ENCODE results near the gene STMND1.

STMND1 gene

DNA sequence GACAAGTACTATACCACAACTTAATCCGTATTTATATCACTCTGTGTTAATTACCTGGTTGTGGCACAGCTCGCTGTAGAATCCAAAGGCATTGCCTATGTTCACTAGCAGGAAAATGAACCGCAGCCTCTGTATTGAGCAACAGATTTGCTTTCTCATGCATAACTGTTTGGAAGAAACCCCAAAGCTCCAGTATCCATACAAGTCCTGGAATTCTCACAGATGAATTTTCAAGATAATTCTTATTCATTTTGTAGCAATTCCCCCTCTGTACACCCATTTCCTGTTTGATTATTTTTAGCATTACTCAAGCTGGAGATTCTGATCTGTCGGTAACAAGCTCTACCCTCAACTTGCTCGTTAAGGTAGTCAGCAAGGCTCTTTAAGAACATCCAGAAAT is 63.5 kb downstream of the STMND1 start:
- no peak for DNase-seq (ENCODE audit: low spot score)

DNA sequence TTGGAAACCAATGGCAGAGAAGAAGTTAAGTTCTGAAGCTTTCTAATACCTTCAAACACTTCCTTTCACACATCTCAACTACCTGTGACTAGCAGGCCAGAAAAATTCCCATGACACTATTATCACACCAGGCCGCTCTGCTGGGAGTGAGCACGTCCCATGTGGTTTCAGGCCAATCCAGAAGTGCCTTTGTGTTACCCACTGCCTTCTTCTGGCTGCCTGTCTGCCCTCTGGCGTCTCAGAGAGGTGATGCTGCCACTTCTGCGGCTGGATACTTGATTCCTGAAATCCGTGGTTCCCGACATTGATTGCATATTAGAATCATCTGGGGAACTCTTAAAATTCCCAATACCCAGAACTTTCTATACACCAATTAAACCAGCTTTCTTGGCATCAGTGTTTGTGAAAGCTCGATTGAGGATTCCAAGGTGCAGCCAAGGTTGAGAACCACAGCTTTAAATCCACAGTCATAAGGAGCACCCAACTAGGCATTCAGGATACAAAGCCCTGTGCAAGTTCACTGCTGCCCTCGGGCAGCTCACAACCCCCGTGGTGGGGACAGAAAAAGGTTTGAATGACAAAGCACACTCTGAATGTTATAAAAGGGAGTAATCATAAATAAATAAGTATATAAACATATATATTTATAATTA is 65.6 kb downstream of the STMND1 start:
- DNase-seq (ENCODE audit: low spot score) = peak; percentile 26

DNA sequence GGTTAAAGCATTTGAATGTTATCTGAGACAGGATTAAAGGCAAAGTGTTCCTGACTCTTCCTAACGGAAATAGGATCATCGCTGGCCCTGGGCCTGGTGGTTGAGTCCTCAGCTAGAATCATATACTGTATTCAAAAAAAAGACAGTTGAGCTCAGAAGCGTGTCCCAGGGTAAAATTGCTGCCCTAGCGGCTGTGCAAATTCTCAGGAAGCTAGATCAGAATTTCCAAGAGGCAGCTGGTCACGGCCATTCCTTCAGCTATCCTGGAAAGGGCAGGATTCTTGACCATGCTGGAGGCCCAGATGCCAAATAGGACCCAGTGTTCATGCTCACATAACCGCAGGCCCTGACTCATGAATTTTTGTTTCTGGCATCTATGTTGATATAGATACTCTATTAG is 67.4 kb downstream of the STMND1 start:
- no peak for DNase-seq (ENCODE audit: low spot score)

DNA sequence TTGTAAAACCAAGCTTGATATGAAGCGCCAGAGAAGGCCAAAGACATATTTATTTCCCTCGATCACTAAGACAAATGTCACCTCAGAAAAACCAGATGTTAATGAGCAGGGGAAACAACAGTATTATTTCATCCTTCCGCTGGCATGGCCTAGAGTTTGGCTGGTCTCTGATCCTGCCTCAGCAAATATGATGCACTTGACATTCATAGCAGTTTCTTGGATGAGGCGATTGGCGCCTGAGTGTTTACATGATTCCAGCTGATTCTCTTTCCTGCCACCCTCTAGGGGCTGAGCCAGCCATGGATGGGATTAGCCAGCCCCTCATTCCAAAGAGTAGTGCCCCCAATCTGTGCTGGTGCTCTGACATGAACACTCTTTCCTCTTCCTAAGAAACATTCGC is 67.9 kb downstream of the STMND1 start:
- no peak for DNase-seq (ENCODE audit: low spot score)

DNA sequence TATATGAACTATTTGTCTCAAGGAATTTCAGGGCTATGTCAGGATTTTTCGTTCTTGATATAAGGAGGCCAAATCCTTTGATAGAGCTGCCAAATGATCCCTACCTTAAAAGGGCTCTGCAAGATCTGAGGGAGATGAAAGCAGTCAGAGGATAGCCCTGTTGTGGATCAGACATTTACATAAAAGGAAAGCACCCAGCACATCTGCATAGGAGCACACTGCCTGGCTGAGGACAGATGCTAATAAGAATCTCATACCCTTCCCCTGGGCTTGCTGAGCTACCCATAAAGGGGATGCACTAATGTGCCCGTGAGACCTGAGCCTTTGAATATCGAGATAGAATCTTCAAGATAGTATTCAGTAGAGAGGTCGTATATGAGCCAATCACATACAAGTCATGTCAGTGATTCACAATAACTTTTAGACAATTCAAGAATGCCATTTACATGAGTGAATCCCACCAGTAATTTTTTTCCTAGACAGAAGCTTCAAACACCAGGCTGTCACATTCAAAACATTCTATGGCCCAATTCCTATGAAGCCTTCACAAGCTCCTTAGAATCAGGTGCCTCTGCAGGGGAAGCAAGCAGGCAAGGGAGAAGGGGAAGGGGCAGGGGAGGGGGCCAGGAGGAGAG is 71.1 kb downstream of the STMND1 start:
- no peak for DNase-seq (ENCODE audit: low spot score)

DNA sequence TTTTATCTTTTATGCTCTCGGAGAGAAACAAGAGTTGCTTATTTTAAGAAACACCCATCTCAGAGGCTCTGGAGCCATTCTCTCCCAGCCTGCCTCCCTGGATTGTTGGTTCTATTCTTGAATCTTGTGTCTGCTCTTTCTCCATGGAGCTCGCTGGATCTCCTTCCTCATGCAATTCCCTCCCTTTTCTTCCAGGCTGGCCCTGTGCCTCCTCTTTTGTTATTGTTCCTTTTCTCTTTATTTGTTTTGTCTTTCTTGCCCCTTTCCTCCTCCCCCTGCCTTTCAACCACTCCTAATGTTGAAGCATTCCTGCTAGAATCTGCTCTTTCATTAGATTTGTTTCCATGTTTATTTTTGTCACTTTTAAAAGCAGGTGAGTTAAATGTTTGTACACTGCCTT is 76.5 kb downstream of the STMND1 start:
- no peak for DNase-seq (ENCODE audit: low spot score)

DNA sequence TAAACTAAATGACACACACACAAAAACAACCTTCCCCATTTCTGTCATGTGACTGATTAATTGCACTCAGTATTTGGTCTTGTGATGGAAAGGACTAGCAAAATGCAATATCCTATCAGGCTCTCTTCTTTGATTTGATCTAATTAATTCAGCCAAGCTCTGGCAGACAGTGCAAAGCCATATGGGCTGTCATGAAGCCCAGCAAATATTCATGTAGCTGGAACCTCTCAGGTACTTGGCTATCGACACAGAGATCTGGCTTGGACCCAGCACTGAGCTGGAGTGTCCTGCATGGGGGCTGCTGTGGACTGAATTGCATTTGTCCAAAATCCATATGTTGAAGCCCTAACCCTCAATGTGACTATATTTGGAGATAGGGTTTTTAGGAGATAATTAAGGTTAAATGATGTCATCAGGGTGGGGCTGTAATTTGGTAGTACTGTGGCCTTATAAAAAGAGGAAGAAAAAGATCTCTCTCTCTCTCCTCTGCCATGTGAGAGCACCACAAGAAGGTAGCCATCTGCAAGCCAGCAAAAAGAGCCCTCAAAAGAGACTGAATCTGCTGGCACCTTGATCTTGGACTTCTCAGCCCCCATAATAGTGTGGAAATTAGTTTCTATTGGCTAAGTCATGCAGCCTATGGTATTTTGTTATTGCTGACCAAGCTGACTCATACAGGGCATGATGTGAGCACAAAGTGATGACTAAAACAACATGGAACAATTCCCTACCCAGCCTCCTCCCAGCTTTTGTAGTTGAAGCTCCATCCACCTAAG is 77.1 kb downstream of the STMND1 start:
- DNase-seq (ENCODE audit: low spot score) = no peak

DNA sequence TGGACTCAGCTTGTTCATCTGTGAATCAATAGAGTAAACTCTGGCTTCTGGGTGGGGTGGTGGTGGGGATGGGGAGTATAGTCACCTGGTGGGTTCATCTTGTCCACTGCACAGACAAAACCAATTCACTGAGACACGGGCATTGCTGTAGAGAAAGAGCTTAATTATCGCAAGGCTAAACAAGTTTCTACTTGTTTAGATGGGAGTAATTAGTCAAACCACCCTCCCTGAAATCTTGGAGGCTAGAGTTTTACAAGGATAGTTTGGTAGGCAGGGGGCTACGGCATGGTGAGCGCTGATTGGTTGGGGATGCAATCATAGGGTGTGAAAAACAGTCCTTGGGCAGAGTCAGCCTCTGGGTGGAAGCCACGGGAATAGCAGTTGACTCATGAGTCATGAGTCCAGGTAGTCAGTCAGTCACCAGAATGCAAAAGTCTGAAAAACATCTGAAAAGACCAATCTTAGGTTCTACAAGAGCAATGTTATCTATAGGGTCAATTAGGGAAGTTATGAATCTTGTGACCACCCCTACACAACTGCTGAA is 77.8 kb downstream of the STMND1 start:
- DNase-seq (ENCODE audit: low spot score) = no peak
